ENCODE data around the gene MYO7A.

MYO7A gene

GRCh38 chr11:77112641-77113381 is 15.2 kb upstream of the MYO7A start:
- no peak for DNase-seq

DNA sequence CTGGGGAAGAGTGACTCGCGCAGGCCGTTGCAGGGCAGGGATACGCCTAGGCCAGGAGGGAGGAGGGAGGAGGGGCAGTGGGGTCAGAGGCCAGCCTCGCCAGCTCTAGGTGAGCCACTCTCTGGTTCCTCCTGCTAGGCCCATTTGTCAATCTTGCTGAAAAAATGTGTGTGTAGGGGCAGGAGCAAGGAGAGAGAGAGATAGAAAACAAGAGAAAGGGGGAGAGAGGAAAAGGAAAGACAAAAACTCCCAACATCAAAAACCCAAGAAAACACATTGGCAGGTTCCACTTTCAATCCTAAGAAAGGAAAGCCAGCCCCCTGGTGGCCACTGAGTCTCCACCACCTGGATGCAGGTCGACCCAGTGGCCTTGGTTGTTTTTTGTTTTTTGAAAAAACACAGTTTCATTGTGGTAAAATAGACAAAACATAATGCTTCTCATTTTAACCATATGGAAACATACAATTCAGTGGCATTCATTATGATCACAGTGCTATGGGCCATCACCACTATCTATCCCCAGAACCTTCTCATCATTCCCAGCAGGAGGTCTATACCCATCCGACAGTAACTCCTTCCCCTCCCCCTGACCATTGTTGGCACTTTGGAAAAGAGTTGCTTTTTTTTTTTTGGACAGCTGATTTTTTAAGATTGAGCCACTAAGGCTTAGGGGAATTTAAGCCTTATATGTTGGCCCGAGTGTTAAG is 14.5 kb upstream of the MYO7A start:
- DNase-seq = peak in 1 of 2 donors; percentile 13

GRCh38 chr11:77114089-77114463 is 14.0 kb upstream of the MYO7A start:
- DNase-seq = no peak

DNA sequence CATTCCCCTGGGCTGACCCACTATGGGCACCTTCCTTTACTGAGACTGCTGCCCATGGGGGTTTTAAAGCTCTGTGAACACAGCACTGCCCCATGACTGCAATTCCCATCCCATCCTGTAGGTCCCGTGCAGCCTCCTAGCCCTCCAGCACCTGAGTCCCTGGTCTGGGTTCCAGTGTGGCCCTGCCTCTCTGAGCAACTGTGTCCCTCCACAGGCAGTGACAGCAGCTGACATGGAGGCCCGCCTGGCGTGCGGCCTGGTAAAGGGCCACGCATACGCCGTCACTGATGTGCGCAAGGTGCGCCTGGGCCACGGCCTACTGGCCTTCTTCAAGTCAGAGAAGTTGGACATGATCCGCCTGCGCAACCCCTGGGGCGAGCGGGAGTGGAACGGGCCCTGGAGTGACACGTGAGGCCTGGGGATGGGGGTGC is 12.8 kb upstream of the MYO7A start:
- no peak for DNase-seq

GRCh38 chr11:77115956-77116355 is 12.1 kb upstream of the MYO7A start:
- DNase-seq = no peak

DNA sequence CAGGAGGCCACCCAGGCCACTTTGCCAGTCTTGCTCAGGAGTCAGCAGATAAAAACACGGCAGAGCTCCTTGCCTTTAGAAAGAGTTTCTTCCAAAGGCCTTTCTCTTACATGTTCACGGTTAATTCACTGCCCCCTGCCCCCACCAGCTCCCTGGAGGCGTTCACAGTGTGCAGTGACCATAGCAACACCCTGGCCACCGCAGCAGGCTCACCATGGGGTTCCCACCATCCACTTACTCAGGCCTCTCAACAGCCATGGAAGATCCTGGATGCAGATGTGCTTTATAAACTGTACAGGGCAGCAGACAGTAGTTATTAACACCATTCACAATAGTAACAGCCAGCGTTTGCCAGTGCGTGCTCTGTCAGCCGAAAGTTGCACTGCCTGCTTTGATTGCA is 10.6 kb upstream of the MYO7A start:
- no peak for DNase-seq

GRCh38 chr11:77118086-77118485 is 10.0 kb upstream of the MYO7A start:
- DNase-seq = no peak

GRCh38 chr11:77118971-77119370 is 9.1 kb upstream of the MYO7A start:
- no peak for DNase-seq

DNA sequence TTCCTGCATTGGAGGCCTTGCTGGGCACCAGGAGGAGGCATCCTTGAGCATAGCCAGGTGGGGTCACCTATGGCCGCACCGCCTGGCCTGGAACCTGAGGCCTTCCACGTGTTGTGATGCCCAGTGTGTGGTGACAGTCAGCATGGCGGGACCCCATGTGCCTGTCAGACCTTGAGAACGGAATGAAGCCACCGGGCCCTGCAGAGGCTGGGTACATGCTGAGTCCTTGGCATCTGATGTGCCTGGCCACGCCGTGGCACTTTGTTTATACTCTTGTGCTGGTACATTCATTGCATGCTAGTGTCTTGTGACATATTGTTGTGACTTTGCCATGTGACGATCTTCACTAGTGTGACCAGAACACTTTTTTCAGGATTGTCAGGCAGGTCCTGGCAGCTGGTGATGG is 8.5 kb upstream of the MYO7A start:
- no peak for DNase-seq

DNA sequence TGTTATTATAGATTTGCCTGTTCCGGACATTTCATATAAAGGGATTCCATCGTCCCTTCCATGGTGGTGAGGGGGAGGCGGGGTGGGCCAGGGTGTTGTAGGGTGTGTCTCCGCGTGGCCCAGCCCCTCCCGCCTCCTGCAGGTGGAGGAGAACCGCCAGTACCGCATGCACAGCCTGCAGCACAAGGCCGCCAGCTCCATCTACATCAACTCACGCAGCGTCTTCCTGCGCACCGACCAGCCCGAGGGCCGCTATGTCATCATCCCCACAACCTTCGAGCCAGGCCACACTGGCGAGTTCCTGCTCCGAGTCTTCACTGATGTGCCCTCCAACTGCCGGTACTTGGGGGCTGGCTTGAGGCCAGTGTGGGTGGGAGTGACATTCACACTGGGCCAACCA is 7.5 kb upstream of the MYO7A start:
- no peak for DNase-seq

- no peak for DNase-seq
Observed at GRCh38 chr11:77121096-77121640, 6.9 kb upstream of the MYO7A start.

DNA sequence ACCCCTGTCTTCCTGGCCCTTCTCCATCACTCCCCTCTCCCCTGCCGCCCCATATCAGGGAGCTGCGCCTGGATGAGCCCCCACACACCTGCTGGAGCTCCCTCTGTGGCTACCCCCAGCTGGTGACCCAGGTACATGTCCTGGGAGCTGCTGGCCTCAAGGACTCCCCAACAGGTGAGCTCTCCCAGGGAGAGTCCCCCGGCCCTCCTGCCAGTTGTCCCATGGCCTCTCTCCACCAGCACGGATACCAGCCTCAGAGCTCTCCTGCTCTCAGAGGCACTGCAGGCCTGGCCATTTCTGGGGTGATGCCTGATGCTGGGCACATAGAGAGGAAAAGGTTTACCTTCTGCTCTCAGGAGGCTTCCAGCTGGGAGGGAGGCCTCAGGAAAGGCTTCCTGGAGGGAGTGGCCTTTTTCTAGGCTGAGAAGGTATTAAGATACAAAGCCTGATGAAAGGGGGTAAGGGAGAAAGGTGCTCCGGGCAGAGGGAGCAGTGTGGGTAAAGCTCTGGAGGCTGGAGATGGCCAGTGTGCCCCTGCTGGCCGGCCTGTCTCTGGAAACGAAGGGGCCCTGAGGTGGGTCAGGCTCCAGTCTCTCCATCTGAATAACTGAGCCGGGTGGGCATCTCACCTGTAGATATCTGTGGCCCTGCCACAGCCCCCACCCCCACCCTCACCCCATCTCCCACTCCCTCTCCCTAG is 6.0 kb upstream of the MYO7A start:
- no peak for DNase-seq

- no peak for DNase-seq
Observed at GRCh38 chr11:77122576-77123212, 5.4 kb upstream of the MYO7A start.

- DNase-seq = no peak
Observed at GRCh38 chr11:77123591-77123990, 4.5 kb upstream of the MYO7A start.

- no peak for DNase-seq
Observed at GRCh38 chr11:77124041-77124440, 4.0 kb upstream of the MYO7A start.

DNA sequence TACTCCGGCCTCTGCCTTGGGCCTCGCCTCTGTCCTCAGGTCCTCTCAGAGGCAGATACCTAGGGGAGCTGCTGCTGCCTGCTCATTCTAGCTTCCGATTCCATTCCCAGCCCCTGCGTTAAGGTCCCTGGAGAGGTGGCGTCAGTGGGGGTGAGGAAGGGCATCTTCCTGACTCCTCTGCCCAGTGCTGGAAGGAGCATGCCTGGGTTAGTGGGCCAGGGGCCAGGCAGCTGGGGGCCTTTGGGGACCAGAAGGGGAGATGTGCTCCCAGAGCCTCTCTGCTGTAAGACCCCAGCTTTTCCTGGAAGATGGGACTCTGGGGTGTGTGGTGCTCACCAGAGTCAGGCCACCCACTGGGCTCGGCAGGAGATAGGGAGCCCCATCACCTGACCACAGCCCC is 3.6 kb upstream of the MYO7A start:
- no peak for DNase-seq

DNA sequence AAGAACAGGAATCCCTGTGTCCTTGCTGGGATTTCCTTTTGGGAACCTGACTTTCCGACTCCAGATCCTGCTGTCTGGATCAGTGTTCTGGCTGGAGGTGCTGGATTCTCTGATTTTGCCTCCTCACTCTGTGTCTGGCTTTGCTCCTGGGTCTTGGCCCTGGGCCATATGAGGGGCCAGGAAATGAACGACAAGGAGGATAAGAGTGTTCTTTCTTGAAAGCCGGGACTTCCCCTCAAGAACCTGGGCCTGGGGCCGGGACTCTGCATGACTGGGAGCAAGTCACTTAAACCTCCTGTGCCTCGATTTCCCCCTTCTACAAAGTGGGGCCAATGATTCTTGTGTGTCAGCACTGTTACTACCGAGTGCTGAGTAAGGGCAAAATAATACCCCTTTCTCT is 2.9 kb upstream of the MYO7A start:
- no peak for DNase-seq

DNA sequence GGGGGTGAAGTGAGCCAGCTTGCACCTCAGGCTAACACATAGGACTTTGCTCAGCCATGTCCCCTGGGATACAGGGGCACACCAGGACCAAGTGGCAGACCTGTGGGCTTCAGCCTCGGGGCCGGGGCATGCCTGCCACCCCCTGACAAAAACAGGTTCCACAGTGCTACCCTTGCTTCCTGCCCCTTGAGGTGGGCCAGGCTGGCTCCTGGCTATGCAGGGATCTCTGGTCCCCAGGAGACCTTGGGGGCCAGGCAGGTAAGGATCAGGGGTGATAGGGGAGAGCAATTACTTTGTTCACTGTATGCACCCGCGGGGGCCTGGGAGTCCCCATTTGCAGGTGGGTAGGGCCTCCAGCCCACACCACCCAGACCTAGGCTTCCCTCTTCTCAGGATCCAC is 2.4 kb upstream of the MYO7A start:
- no peak for DNase-seq

DNA sequence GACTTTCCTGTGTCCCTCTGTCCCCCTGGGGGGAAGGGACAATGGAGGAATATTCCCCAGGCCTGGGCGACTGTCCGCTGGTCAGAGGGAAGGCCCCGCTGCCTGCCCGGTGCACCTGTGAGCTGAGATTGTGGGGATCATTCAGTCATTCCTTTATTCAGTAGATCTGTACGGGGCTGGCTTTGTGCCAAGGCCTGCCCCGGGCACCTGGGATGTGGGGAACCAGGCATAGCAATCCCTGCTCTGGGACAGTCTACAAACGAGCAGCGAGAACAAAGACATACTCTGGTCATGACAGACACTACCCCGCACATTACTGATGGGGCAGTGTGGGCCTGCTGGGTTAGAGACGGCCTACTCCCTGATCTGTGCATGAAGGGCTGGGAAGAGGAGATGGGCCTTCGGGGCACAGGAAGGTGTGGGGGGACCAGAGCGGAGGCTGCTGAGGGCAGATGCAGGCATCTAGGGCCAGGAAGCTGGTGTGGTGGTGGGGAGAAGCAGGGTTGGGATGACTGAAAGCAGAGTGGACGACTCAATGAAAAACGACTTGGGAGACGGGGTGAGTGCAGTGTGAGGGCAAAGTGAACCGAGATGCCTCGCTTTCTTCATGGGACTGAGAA is 1.8 kb upstream of the MYO7A start:
- no peak for DNase-seq

- DNase-seq = no peak
Observed at GRCh38 chr11:77126861-77127234, 1.2 kb upstream of the MYO7A start.

- DNase-seq = peak; percentile 6 to 46
Observed at GRCh38 chr11:77127235-77127911, 673 bp upstream of the MYO7A start.
